ENCODE data around the gene SAMD4A.

The SAMD4A gene

GRCh38 chr14:54756656-54757392, 189.9 kb downstream of the SAMD4A start:
- H3K9me3 Mint-ChIP-seq: no peaks in the 10 kb centered on the region
- peaks cover 9 to 24% of the 10 kb centered on the region in 2 donors for H3K36me3 Mint-ChIP-seq
- no peak overlapping the region for H3K4me3 Mint-ChIP-seq
- H3K4me1 Mint-ChIP-seq: peaks cover 6 to 7% of the 10 kb centered on the region in 2 donors
- no peak for ATAC-seq (replicated peaks)
- no peak overlapping the region for H3K27ac Mint-ChIP-seq
- no peaks in the 10 kb centered on the region for H3K27me3 Mint-ChIP-seq
- no peak for DNase-seq

DNA sequence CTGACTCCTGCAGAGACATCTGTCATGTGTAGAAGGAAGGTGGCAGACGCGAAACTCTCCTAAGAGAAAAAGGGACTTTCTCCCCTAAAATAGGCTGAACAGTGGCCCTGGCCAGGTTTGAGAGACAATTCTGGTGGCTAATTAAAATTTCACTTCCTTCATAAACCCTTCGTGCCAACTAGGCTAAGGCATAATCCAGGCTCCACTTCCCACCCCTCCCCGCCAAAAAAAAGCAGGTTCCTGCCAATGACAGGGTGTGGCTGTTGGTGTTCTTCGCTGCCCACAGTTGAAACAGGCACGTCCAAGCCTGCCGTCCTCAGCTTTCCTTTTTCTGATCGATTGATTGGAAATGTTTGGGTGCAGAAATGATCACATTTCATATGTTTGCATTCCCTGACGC, 191.1 kb downstream of the SAMD4A start:
- no peak overlapping the region for H3K27ac Mint-ChIP-seq
- H3K4me3 Mint-ChIP-seq: no peak overlapping the region
- ATAC-seq (replicated peaks): no peak
- no peaks in the 10 kb centered on the region for H3K9me3 Mint-ChIP-seq
- peaks cover 10 to 18% of the 10 kb centered on the region in 2 donors for H3K36me3 Mint-ChIP-seq
- H3K4me1 Mint-ChIP-seq: peaks cover 9 to 12% of the 10 kb centered on the region in 2 donors
- no peaks in the 10 kb centered on the region for H3K27me3 Mint-ChIP-seq
- DNase-seq: no peak

DNA sequence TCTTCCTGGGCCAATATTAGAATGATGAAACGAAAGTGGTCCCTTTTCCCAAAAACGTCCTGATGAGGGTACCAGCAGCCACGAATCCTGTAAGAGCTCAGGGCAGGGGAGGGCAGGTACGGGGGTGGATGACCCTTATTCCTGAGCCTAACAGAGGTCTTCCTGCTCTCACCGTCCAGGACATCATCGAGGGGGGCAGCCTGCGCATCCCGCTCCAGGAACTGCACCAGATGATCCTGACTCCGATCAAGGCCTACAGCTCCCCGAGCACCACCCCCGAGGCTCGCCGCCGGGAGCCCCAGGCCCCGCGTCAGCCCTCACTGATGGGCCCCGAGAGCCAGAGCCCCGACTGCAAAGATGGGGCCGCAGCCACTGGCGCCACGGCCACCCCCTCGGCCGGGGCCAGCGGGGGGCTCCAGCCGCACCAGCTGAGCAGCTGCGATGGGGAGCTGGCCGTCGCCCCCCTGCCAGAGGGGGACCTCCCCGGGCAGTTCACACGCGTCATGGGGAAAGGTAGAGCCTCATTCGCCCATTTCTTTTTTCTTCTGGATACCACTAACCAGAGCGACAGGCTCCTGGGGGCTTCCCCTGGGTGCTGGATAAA, 193.2 kb downstream of the SAMD4A start:
- DNase-seq: no peak
- peaks cover 12 to 25% of the 10 kb centered on the region in 2 donors for H3K36me3 Mint-ChIP-seq
- H3K27ac Mint-ChIP-seq: no peak overlapping the region
- no peak for ATAC-seq (replicated peaks)
- H3K4me1 Mint-ChIP-seq: peaks cover 9 to 12% of the 10 kb centered on the region in 2 donors
- no peaks in the 10 kb centered on the region for H3K9me3 Mint-ChIP-seq
- no peak overlapping the region for H3K4me3 Mint-ChIP-seq
- H3K27me3 Mint-ChIP-seq: no peaks in the 10 kb centered on the region

GRCh38 chr14:54760866-54761575, 194.1 kb downstream of the SAMD4A start:
- no peaks in the 10 kb centered on the region for H3K9me3 Mint-ChIP-seq

DNA sequence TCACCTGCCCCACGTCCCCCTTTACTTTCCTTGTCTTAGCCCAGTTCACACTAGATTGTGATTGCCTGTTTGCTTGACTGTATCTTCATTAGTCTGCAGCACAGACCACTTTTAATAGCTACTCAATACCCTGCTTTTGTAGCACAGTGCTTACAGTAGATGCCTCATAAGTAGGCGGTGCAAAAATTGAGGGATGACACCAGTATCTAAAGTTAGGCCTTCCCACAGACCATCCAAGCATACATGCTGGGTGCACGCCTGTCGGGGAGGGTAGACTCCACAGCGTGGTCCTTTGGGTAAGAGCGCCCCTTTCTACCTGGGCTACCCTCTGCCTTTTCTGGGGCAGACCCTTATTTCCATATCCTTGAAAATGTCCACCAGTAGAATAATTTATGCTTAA, 194.9 kb downstream of the SAMD4A start:
- peak; percentile 29 to 47 for ATAC-seq (replicated peaks)
- Mint-ChIP-seq H3K27me3 (no peaks in the 10 kb centered on the region), H3K4me1 (peaks cover 9 to 12% of the 10 kb centered on the region in 2 donors), H3K36me3 (peaks cover 22 to 36% of the 10 kb centered on the region in 2 donors), H3K9me3 (no peaks in the 10 kb centered on the region), H3K4me3 (no peak overlapping the region), H3K27ac (no peak overlapping the region)
- DNase-seq: no peak

More at GRCh38 chr14:54760866-54761575, 194.1 kb downstream of the SAMD4A start:
- Mint-ChIP-seq H3K36me3 (peaks cover 19 to 30% of the 10 kb centered on the region in 2 donors), H3K27me3 (no peaks in the 10 kb centered on the region), H3K27ac (no peak overlapping the region), H3K4me1 (peaks cover 9 to 12% of the 10 kb centered on the region in 2 donors), H3K4me3 (no peak overlapping the region)
- DNase-seq: no peak
- no peak for ATAC-seq (replicated peaks)

GRCh38 chr14:54762296-54762695, 195.4 kb downstream of the SAMD4A start:
- DNase-seq: no peak
- H3K27ac Mint-ChIP-seq: no peak overlapping the region
- ATAC-seq (replicated peaks): peak in 1 of 2 donors; percentile 45
- peak overlapping the region in 1 of 2 donors; percentile 32 for H3K4me3 Mint-ChIP-seq
- no peaks in the 10 kb centered on the region for H3K27me3 Mint-ChIP-seq
- peaks cover 9 to 12% of the 10 kb centered on the region in 2 donors for H3K4me1 Mint-ChIP-seq
- no peaks in the 10 kb centered on the region for H3K9me3 Mint-ChIP-seq
- peaks cover 23 to 38% of the 10 kb centered on the region in 2 donors for H3K36me3 Mint-ChIP-seq

DNA sequence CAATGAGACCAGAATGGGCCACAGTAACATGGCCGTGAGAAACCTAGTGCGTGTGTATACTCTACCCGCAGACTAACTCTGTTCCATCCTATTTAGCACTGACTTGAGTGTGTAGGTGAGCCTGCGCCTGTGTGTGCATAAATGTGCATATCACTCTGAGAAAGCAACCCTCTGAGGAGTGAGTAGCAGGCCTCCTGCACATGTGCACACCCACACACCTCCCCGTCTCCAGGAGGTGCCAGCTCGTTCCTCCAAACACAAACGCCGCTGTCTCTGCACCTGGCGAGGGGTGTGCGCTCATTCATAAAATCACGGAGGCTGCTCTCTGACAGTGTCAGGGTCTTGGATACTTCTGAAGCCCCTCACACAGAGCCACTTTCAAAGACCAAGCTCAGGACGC, 196.8 kb downstream of the SAMD4A start:
- H3K27me3 Mint-ChIP-seq: no peaks in the 10 kb centered on the region

DNA sequence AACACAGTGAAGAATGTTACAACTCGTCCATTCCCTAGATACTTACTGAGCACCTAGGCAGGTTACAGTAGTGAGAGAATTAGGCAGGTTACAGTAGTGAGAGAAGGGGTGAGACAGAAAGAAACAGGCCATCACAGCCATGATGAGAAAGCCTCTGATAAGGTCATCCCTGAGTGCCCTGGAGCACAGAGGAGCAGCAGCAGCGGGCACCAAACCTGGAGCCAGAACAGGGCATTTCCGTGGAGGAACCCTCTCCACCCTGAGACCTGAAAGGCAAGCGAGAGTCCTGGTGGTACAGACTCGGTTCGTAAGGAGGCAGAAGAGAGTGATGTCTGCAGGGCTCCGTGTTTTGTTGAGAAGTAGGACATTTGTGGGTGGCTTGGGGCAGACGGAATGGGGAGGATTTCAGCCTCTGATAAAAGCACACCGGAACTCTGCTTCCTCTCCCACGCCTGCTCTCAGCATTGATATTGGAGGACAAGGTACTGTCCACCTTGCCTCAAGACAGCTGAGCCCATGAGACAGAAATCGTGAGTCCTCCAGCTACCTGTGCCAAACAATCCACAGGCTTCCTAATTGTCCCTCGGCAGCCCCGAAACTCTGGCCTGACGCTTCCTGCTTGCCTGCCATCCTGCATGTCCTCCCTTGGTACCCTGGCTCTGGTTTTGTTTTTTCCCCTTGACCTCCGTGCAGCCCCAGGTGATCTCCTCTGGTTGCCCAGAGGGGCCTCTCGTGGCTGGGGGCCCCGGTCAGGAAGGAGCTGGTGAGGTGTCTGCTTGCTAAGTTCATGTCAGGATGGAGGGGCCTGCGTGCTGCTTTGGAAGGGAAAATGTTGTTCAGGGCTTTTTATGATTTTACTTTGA, 199.6 kb downstream of the SAMD4A start:
- DNase-seq (no peak), ATAC-seq (replicated peaks) (no peak)
- Mint-ChIP-seq H3K27me3 (no peaks in the 10 kb centered on the region), H3K4me3 (no peak overlapping the region), H3K27ac (peak overlapping the region; percentile 10), H3K4me1 (peaks cover 7 to 10% of the 10 kb centered on the region in 2 donors), H3K9me3 (no peaks in the 10 kb centered on the region), H3K36me3 (peaks cover 25 to 36% of the 10 kb centered on the region in 2 donors)

More for the DNA sequence above, 196.8 kb downstream of the SAMD4A start:
- ATAC-seq (replicated peaks) (no peak), DNase-seq (no peak)
- Mint-ChIP-seq H3K9me3 (no peaks in the 10 kb centered on the region), H3K4me3 (no peak overlapping the region), H3K36me3 (peaks cover 27 to 38% of the 10 kb centered on the region in 2 donors), H3K27ac (no peak overlapping the region), H3K4me1 (peaks cover 9 to 10% of the 10 kb centered on the region in 2 donors)

- H3K27me3 Mint-ChIP-seq: no peaks in the 10 kb centered on the region
- peaks cover under 1 to 6% of the 10 kb centered on the region in 2 donors for H3K4me1 Mint-ChIP-seq
- no peak for ATAC-seq (replicated peaks)
- H3K4me3 Mint-ChIP-seq: no peak overlapping the region
- no peak overlapping the region for H3K27ac Mint-ChIP-seq
- H3K9me3 Mint-ChIP-seq: no peaks in the 10 kb centered on the region
- DNase-seq: no peak
- peaks cover 22 to 31% of the 10 kb centered on the region in 2 donors for H3K36me3 Mint-ChIP-seq
Measured at GRCh38 chr14:54767139-54767431, 200.2 kb downstream of the SAMD4A start.

DNA sequence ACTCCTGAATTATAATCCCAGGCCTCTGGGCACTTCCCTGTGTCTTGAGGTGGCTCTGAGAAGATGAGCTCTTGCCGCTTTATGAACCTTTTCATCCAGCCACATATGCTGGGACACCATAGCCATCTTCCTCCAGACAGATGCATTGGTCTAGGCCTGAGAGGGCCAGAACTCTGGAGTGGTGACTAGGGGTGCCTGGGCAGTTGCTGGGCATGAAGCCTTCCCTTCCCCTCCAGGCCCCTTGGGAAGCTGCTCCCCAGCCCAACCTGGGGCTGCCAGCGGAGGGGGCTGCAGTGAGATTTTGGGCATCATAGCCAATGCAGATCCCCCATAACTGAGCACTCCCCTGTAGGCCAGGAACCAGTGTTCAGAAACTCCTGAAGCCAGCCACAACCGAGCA, 200.5 kb downstream of the SAMD4A start:
- Mint-ChIP-seq H3K4me1 (peaks cover 3 to 4% of the 10 kb centered on the region in 2 donors), H3K9me3 (no peaks in the 10 kb centered on the region)
- no peak for ATAC-seq (replicated peaks)

DNA sequence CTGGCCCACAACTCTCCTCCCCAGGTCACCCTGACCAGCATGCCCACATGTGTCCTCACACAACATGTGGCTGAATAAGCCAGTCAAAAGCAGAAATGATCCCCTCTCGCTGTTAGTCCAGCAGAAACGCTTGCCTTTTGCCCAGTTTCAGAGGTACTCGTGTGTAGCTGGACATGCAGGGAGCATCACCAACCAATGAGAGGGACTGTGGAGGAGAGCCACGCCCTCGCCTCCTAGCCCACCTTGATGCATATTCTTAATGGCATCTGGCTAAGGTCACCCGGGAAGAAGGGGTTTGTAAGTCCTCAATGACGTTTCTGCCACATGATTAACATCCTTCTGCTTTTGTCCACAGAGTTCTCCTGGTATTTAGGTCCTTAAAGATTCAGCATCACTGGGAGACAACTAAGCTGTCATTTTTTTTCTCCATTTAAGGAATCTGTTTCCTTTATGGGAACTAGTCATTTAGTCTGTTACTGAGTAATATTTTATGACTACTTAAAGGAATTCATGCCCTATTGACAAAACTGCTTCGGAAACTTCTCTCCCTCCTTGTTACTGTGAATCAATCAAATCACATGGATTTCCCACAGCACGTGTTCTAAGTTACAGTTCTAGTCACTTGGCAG, 201.7 kb downstream of the SAMD4A start:
- ATAC-seq (replicated peaks): no peak
- no peaks in the 10 kb centered on the region for H3K27me3 Mint-ChIP-seq
- DNase-seq: no peak
- no peaks in the 10 kb centered on the region for H3K9me3 Mint-ChIP-seq
- H3K4me1 Mint-ChIP-seq: peaks cover 10 to 15% of the 10 kb centered on the region in 2 donors
- H3K27ac Mint-ChIP-seq: no peak overlapping the region
- no peak overlapping the region for H3K4me3 Mint-ChIP-seq
- H3K36me3 Mint-ChIP-seq: peaks cover 21 to 35% of the 10 kb centered on the region in 2 donors

More for the DNA sequence above, 200.5 kb downstream of the SAMD4A start:
- DNase-seq: no peak
- Mint-ChIP-seq H3K4me3 (no peak overlapping the region), H3K27me3 (no peaks in the 10 kb centered on the region), H3K27ac (no peak overlapping the region), H3K36me3 (peaks cover 21 to 33% of the 10 kb centered on the region in 2 donors)

DNA sequence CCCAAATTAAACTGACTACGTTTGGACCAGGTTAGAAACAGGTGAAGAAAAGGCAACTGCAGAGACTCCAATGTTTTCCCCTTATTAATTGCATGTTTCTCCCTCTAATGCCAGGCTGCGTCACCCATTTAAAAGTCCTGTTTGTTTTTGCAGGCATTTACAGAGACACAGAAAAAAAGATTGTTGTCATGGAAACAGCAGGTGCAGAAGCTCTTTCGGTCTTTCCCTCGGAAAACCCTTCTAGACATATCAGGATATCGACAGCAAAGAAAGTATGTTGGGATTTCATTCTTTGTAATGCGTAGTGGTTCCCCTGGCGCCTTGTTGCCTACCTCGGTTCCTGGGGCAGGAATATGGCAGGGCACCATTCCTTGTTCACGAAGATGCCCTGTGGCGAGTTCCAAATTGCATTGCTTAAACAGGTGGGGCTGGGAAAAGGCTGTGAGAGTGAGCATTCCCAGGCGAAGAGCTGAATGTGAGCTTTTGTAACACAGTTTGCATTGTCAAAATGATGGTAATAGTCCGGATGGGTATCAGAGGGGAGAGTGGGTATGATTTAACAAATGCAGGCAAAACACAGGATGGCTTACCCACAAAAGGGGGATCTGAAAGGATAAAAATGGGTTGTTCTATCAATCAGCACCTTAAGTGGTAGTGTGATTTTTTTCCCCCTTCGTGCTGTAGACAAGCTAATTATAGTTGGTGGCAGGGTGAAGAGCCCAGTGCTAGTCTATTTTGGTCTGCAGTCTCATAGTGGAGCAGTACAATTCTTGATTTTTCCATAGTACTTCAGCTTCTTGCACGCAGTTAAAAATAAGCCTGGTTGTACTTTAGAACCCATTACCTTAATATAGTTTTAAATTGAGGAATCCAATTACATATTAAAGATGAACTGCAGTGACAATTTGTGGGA, 203.3 kb downstream of the SAMD4A start:
- peak overlapping the region; percentile 44 for H3K27ac Mint-ChIP-seq
- ATAC-seq (replicated peaks): no peak
- H3K27me3 Mint-ChIP-seq: no peaks in the 10 kb centered on the region
- DNase-seq: no peak
- peaks cover 17 to 23% of the 10 kb centered on the region in 2 donors for H3K4me1 Mint-ChIP-seq
- H3K4me3 Mint-ChIP-seq: no peak overlapping the region
- peaks cover 14 to 19% of the 10 kb centered on the region in 2 donors for H3K36me3 Mint-ChIP-seq
- H3K9me3 Mint-ChIP-seq: no peaks in the 10 kb centered on the region

Measured in stimulated activated naive B cell treated with anti-CD40 and anti-IgM and Interleukin-4, amounts not matched to agents 10 μg/mL and 1 μg/mL and 100 μg/mL, for 72 hours (primary cell).